ENCODE results near the gene ANKDD1A.

GRCh38 chr15:64884679-64885078, 27.0 kb upstream of the ANKDD1A start:
- TF ChIP-seq CTCF (conservative IDR thresholded peaks at IDR 0.05 in 1 of 2, IDR thresholded peaks at IDR 0.05 in 1 of 2; ENCODE audit: low read depth in 1 of 2, low read length in 2 of 2) (no peak), EZH2 (IDR thresholded peaks at IDR 0.05; ENCODE audit: low read length, missing control alignments) (no peak)

All from fibroblast of lung (primary cell).